NCI-H1417 (cell line): ENCODE data around the gene GPR3.
A peak's percentile ranks its signal among the peaks of the same experiment; 100 is the strongest.
"Not testable (repeated sequence)": the region's sequence is repeated elsewhere in the genome, so short reads cannot be mapped to it uniquely, and the experiment has no call there.

Experiments
- DNase-seq, 3 experiments: peaks; one replicate each; lab custom pipeline; 2025; lab: John Stamatoyannopoulos, UW

Gene GPR3

DNA sequence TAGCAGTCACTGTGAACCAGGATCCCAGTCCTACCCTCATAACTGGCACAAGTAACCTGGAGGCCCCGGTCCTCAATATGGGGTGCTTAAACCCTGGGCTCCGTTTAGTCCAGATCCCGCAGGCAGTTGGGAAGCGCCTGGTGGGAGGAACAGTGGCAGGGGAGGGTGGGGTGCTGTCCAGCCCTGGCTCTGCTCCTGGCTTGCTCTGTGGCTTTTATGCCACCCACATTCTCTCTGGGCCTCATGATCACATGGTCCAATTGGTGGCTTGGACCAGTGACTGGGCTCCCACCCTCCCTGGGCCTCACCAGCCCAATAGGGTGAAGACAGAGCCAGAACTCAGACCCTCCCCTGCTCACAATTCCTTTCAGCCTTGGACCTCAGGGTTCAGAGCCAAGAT lies 12.2 kb upstream of the GPR3 start:
- DNase-seq = no peak

DNA sequence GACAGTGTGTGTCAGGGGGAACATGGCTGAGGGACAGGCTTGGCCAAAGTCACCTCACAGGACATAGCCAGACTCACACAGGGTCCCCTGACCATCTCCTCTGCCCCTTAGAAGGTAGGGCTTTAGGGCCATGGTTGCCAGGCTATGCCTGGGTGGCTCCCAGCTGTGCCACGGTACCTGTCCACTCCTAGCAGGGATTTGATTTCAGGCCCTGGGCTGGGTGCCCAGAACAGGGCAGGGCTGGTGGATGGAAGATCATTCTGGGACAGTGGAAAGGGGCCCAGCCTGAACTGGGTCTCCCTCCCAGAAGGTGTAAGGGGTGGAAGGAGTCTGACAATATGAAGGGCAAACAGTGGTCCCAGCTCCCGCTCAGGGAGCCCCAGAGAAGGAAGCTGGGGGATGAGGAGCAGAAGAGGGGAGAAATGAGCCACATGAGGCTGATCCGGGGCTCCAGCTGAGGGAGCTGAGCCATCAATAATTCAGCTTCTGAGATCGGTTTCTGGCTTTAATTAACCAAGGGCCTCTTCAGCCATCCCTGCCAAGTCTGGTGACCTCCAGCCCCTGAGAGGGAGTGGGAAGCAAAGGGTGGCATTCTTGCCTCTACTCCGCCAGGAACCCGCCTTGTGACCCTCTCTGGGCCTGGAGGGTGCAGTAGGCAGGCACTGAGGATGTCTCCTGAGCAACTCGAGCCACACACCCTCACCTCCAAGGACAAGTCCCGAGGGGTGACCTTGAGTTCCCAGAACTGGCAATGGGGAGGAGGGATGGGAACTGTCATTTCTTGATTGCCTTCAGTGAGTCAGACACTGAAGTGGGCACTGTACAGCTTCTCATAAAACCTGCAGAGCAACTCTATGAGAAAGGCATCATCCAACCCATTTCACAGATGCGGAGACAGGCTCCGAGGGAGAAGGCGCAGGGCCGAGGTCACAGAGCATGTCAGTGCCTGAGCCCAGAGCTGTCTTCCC lies 11.4 kb upstream of the GPR3 start:
- DNase-seq = no peak

DNA sequence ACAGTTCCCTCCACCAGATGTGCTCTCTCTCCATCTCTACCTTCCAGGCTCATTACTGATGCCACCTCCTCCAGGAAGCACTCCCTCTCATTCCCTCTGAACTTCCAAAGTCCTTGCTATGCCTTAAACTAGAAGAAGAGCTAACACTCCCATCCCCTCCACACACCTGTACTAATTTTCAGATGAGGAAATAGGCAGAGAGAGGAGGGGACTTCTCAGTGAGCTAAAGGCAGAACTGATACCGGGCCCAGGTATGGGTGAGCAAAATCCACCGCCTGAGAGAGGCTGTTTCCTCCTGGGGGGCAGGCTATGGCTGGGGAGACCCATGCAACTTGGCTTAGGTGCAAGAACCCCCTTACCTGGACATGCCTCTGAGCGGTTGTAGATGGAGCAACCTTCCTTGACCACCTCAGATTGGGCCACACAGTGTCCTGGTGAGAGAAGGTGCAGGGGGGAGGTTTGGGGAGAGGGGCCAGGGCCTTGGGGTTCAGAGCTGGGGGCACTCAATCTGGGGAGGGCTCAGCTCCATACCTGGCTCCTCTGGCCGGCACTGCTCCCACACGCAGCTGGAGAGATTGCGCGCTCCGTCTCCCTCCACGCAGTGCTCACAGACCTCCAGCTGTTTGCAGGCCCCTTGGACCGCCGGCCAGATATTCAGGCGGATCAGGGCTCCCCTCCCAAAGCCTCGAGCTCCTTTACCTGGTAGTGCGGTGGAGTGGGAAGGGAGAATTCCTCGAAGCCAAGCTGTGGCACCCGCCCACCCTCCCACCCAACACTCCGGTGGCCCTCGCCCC lies 10.3 kb upstream of the GPR3 start:
- DNase-seq = no peak

DNA sequence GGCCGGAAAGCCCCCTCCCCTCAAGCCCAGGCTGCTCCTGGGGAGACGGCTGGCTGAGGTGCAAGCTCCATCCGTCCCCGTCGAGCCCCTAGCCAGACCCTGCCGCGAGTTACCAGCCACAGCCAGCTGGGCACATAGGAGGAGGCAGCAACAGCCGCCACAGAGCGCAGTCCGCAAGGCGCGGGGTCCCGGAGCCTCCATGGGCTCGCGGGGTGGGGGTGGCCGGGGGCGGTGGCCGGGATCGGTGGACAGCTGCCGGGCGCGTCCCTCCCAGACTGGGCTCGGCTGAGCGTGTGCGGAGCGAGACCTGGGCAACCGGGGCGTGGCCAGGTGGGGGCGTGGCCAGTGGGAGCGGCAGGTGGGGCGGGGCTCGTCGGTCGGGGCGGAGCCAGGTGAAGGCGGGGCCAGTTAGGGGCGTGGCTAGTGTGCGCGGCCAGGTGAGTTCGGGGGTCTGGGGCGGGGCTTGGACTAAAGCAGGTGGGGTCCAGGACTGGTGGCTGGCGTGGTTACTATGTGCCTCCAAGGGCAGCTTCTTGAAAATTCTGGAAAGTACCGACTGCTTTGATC lies 9.3 kb upstream of the GPR3 start, which contains the start of gene CD164L2:
Gene CD164L2, minus strand, starts transcription at position 295 of the 567 bp plus-strand sequence. Its CDS starts 94 bp downstream, at position 201.
- DNase-seq = peak; percentile 59 to 71 (median 65)

DNA sequence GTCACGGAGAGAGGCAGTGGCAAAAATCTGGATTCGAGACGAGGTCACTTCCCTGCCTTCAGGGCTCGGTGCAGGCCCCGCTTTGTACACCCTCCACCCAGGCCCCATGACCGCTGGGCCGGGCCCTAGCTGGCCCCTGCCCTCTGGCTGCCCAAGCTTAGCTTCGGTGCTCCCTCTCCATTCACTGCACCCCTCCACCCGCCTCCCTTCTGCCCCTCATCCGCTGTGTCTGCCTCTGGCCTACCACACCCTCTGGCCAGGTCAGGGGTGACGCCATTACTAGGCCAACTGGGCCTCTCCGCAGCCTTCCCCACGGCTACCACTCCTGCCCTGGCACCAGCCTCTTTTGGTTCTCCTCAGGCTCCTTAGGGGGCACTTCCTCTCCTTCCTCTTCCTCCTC lies 8.8 kb upstream of the GPR3 start:
- DNase-seq = no peak

DNA sequence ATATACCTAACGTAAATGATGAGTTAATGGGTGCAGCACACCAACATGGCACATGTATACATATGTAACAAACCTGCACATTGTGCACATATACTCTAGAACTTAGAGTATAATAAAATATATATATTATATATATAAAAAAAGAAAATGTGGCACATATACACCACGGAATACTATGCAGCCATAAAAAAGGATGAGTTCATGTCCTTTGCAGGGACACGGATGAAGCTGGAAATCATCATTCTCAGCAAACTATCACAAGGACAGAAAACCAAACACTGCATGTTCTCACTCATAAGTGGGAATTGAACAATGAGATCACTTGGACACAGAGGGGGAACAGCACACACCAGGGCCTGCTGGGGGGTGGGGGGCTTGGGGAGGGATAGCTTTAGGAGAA lies 7.6 kb upstream of the GPR3 start:
- not testable (repeated sequence) for DNase-seq

DNA sequence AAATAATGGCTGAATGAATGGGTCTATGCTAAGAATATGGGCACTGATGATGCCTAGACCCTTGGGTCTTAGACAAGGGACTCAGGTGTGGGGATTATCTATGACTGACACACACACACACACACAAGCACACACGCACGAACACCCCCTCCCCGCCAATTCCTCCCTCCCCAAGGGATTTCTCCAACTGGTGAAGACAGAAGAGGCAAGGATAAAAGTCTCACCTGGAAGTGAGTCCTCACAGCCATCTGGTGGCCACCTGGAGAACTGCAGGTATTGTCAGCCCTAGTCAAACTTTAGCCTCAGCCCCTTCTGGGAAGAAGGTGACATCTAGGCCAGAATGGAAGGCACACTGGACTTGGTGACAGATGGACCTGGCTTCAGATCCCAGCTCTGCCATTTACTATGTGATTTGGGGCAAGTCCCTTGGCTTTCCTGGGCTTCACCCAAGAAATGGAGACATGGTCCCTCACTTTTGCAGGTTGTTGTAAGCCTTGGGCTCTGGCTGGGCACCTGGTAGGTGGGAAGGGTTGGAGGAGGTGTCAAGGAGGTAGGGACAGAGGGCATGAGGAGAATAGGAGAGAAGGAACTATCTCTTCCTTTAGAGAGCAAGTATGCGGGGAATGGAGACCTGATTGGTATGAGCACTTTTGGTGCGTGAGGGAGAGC lies 4.0 kb upstream of the GPR3 start:
- DNase-seq = peak; percentile 58 to 82 (median 80)

DNA sequence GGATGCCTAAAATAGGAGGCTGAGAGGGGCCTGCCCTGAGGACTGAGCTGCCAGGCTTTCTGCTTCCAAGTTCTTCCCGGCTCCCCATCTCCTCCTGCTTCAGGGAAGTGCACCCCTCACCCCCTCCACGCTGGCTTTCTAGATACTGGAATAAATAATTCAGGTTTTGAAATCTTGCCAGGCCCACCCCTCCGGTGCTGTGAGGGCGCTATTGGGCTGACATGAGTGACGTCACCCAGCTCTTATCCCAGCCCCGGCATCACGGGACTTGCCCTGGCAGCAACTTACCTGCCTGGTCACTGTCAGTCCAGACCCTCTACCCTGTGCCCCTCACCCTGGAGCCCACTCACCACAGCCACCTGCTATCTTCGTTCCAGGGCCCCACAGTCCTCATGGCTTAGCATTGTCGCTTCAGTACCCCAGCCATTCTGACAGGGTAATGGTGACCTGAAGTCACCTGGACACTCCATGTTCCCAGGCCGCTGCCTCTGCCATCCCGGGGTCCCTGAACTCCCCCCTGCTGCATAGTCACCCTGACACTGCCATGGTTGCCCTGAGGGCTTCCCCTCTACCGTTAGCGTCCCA lies 819 bp upstream of the GPR3 start:
- DNase-seq = no peak

DNA sequence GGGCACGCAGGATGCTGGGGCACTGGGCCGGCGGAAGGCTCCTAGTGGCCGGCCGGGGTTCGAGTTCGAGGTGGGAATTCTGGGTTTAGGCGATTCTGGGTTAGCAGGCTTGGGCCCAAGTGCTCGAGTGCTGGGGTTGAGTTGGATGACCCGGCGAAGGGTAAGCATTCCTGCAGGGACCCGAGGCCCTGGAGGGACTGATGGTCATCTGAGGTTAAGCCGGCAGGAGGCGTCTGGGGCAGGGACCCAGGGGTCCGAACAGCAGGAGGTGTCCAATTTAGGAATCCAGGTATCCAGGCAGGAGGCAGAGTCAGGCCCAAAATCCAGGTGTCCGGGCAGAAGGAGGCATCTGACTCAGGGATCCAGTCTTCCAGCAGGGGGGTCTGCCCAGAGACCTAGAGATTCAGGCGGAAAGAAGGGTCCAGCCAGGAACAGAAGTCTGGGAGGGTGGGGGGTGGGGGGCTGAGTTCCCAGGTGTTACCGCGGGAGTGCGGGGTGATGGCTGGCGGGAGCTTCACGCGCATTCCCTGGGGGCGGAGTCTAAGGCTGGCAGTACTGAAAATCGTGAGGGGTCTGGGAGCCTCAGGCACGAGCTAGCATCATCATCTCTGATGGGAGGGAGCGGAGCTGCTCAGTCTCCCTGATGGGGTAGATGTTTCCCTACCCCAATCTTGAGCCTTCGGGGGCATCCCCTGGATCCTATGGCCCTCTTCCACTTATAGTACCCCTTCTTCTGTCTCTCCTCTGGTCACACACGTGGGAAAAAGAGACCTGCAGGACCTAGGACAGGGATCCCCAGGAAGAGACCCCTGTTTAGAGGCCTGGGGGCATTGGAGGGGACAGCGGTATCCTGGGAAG lies 585 bp downstream of the GPR3 start:
- DNase-seq = peak in 2 of 3 experiments; percentile 56 to 60

DNA sequence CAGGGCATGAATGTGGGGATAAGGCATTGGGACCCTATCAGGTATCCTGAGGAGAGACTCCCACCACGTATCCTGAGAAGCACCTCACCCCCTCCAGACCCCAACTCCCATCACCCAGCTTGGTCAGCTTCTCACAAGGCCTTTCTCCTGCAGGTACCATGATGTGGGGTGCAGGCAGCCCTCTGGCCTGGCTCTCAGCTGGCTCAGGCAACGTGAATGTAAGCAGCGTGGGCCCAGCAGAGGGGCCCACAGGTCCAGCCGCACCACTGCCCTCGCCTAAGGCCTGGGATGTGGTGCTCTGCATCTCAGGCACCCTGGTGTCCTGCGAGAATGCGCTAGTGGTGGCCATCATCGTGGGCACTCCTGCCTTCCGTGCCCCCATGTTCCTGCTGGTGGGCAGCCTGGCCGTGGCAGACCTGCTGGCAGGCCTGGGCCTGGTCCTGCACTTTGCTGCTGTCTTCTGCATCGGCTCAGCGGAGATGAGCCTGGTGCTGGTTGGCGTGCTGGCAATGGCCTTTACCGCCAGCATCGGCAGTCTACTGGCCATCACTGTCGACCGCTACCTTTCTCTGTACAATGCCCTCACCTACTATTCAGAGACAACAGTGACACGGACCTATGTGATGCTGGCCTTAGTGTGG lies 1.3 kb downstream of the GPR3 start:
- DNase-seq = no peak

DNA sequence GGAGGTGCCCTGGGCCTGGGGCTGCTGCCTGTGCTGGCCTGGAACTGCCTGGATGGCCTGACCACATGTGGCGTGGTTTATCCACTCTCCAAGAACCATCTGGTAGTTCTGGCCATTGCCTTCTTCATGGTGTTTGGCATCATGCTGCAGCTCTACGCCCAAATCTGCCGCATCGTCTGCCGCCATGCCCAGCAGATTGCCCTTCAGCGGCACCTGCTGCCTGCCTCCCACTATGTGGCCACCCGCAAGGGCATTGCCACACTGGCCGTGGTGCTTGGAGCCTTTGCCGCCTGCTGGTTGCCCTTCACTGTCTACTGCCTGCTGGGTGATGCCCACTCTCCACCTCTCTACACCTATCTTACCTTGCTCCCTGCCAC lies 1.8 kb downstream of the GPR3 start:
- DNase-seq = no peak

DNA sequence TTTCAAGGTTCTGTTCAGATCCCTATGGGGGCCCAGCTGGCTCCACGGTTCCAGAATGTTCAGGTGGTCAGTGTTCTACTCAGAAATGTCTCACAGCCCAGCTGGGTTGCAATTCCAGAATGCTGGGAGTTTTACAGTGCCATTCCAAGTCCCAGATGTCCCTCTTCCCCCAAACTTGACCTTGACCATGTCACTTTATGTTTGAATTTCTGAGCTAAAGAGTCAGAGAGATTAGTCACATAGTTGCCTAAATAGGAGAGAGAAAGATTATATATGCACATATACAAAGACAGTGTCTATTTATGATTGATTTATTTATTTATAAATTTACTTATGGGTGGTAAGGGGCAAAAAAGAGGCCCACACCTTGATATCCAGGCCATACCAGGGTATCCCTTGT lies 2.5 kb downstream of the GPR3 start:
- DNase-seq = no peak

DNA sequence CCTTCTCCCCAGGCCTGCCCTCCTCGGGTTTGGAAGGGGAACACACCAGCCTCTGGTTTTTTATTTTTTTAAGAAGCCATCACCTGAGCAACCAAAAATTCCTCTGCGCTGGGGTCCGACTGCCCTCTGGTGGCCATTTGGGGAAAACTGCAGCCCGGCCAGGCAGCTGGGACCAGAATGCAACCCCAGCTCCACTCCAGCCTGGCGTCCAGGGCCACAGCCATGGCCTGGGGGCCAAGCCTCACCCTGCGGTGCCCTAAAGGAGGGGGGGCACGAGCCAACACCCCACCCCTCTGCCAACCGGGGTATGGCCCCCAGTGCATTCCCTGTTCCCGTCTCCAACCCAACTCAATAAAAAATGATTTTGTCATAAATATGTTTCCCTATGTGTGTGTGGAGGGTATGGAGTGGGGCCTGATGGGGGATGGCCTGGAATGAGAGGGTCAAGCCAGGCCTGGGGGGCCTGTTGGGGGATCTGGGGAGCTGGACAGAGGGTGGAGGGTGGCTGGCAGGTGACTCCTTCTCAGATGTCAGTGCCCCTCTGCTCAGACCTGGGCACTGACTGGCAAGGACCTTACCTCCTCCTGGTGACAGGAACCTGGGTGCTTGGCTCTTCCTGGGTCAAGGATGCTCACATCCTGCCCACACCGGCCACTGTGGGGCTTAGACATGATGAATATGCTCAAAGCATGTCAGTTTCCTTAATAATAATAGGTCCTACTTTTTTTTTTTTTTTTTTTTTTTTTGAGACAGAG lies 3.2 kb downstream of the GPR3 start:
- DNase-seq = peak; percentile 52 to 78 (median 73)

DNA sequence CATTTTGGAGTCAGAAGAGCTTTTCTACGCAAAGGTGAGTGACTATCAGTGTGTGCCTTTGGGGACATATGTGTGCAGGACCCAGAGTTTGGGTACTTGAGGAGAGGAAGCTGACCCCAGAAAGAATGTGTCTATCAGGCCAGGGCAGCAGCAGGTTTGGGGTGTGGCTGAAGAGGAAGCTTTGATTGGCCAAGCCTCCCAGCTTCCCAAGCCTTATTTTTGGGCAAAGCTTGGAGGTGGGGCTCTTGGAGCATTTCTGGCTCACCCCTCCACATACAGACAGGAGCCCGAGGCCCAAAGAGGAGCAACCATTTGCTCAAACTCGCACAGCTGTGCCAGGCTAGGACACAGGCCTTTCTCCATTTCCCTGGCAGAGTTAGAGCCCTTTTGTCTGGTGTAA lies 4.7 kb downstream of the GPR3 start:
- no peak for DNase-seq

DNA sequence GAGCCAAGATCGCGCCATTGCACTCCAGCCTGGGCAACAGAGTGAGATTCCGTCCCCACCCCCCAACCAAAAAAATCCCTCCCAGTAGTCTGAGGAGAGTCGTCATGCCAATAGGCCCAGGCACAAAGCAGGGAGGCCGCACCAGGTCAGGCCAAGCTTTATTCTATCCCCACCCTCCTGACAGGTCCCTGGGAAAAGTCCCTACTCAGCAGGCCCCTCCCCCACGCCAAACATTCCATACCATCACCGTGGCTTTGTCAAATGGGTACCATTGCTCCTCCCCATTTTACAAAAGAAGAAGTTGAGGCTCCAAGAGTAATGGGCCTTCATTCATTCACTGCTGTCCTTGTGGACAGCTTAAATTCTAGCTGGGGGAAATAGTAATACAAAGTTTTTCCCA lies 5.3 kb downstream of the GPR3 start:
- no peak for DNase-seq

DNA sequence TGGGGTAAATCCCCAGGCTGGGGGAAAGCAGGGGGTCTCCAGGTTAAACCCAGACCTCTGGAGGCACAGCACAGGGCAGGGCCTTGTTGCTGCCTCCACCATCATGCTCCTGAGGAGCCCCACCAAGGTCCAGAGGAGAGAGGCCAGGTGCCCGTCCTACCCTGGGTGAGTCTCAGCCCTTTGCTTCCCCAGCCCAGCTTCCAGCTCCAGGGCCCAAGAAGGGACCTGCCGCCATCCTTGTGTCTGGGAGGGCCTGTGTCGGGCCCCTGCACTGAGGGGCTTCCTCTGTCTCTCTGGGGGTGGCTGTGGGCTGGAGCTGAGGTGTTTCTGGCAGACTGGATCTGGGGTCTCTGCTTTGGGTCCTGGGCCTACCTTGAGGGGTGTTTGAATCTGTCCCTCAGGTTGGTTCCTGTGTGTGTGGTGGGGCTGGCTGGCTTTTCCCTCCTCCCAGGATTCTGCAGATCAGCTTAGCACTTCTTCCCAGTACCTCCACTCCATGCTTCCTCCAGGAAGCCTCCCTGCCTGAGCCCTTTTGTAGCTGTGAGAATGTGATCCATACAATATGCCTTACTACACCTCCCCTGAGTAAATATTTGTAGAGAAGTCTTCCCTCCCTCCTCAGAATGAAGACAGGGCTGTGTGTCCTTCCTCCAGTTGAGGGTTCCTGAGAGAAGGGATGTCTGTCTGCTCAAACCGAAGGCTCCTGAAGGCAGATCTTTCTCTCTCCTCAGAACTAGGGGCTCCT lies 6.2 kb downstream of the GPR3 start:
- no peak for DNase-seq

DNA sequence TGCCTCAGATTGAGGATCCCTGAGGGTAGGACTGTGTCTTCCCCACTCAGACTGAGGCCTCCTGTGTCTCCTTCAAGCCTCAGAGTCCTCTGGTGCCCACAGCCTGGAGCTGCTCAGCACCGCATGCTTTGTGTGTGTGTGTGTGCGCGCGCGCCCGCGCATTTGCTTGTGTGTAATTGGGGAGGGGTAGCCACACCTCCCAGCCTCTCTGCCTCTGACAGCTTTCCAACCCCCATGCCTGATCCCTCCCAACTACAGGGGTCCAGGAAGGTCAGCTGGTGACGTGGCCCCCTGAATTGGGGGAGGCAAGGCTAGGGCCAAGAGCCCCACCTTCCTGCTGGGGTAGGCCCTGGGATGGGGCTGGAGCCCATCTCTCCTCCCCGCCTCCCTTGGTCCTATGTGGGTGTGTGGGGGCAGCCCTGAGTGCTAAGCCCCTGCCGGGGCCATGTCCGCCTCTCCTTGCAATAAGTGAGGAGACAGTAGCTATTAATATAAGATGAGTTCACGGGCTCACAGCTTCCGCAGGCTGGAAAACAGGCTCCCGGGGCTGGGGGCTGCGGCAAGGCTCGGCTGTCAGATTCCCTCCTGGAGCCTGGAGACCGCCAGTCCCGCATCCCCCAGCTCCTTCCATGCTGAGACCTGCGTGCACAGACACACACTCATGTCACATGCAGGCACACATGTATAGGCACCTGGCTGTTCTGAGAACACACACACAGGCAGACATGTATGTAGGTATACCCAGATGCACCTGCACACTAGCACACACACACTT lies 7.0 kb downstream of the GPR3 start:
- DNase-seq = peak in 2 of 3 experiments; percentile 21 to 46
